ENCODE data around the gene TBX1.

GRCh38 chr22:19798891-19799293 is 38.3 kb downstream of the TBX1 start:
- no peak for TF ChIP-seq CTCF (conservative IDR thresholded peaks at IDR 0.05)
- TF ChIP-seq ZFX (IDR thresholded peaks at IDR 0.05): no peak
